HL-60 (cell line): ENCODE measurements around the gene ATXN7L1.

Source experiments
- DNase-seq, 2 experiments: peaks; one replicate each; pipeline ENCODE4 v3.0.0-alpha.2; 2010 to 2020; ENCODE audit warnings: low read depth in 1 of 2, low spot score in 1 of 2
- H3K27ac ChIP-seq: fragments of 250-450 bp; sonication (Bioruptor Pico); replicated peaks from 2 replicates; pipeline ENCODE4 v1.5.1; 2020; ENCODE audit warnings: mild to moderate bottlenecking, moderate library complexity
- H3K27me3 ChIP-seq: fragments of 250-450 bp; sonication (Bioruptor Pico); 2 replicates; pipeline ENCODE4 v1.5.1; 2021; ENCODE audit warnings: mild to moderate bottlenecking, moderate library complexity; ENCODE audit not compliant: insufficient read depth, poor library complexity, severe bottlenecking
- H3K4me3 ChIP-seq: replicated peaks from 2 replicates; pipeline ENCODE4 v1.5.1; 2011; ENCODE audit warnings: mild to moderate bottlenecking, control low read depth, low read length; ENCODE audit not compliant: insufficient read depth
- GABPA ChIP-seq: IDR thresholded peaks from 2 replicates; pipeline ENCODE4 v1.6.1; 2012; ENCODE audit warnings: low read depth
- POLR2AphosphoS5 ChIP-seq: IDR thresholded peaks from 2 replicates; pipeline ENCODE4 v1.6.1; 2012; ENCODE audit warnings: low read depth
- SPI1 ChIP-seq: IDR thresholded peaks from 2 replicates; pipeline ENCODE4 v1.6.1; 2012; ENCODE audit warnings: low read depth, mild to moderate bottlenecking, borderline replicate concordance
- TF ChIP-seq, protein P1 (sequence below): IDR thresholded peaks from one replicate; pipeline ENCODE4 v1.5.1; 2011; ENCODE audit warnings: low read length, control low read depth, inconsistent platforms; ENCODE audit not compliant: insufficient read depth
- TF ChIP-seq, protein P2 (sequence below): IDR thresholded peaks from 2 replicates; pipeline ENCODE4 v1.6.1; 2012; ENCODE audit warnings: low read depth; ENCODE audit not compliant: insufficient replicate concordance

ATXN7L1 gene

GRCh38 chr7:105618016-105618296 lies 258.4 kb downstream of the ATXN7L1 start:
- Histone ChIP-seq H3K4me3 (no peak overlapping the region), H3K27me3 (no peaks in the 10 kb centered on the region), H3K27ac (no peak overlapping the region)
- no peak for DNase-seq
- TF ChIP-seq POLR2AphosphoS5 = no peak
- no peak for TF ChIP-seq GABPA
- TF ChIP-seq, protein P1, sequence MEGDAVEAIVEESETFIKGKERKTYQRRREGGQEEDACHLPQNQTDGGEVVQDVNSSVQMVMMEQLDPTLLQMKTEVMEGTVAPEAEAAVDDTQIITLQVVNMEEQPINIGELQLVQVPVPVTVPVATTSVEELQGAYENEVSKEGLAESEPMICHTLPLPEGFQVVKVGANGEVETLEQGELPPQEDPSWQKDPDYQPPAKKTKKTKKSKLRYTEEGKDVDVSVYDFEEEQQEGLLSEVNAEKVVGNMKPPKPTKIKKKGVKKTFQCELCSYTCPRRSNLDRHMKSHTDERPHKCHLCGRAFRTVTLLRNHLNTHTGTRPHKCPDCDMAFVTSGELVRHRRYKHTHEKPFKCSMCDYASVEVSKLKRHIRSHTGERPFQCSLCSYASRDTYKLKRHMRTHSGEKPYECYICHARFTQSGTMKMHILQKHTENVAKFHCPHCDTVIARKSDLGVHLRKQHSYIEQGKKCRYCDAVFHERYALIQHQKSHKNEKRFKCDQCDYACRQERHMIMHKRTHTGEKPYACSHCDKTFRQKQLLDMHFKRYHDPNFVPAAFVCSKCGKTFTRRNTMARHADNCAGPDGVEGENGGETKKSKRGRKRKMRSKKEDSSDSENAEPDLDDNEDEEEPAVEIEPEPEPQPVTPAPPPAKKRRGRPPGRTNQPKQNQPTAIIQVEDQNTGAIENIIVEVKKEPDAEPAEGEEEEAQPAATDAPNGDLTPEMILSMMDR = no peak
- TF ChIP-seq, protein P2, sequence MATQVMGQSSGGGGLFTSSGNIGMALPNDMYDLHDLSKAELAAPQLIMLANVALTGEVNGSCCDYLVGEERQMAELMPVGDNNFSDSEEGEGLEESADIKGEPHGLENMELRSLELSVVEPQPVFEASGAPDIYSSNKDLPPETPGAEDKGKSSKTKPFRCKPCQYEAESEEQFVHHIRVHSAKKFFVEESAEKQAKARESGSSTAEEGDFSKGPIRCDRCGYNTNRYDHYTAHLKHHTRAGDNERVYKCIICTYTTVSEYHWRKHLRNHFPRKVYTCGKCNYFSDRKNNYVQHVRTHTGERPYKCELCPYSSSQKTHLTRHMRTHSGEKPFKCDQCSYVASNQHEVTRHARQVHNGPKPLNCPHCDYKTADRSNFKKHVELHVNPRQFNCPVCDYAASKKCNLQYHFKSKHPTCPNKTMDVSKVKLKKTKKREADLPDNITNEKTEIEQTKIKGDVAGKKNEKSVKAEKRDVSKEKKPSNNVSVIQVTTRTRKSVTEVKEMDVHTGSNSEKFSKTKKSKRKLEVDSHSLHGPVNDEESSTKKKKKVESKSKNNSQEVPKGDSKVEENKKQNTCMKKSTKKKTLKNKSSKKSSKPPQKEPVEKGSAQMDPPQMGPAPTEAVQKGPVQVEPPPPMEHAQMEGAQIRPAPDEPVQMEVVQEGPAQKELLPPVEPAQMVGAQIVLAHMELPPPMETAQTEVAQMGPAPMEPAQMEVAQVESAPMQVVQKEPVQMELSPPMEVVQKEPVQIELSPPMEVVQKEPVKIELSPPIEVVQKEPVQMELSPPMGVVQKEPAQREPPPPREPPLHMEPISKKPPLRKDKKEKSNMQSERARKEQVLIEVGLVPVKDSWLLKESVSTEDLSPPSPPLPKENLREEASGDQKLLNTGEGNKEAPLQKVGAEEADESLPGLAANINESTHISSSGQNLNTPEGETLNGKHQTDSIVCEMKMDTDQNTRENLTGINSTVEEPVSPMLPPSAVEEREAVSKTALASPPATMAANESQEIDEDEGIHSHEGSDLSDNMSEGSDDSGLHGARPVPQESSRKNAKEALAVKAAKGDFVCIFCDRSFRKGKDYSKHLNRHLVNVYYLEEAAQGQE = no peak

GRCh38 chr7:105617280-105618015 lies 259.0 kb downstream of the ATXN7L1 start:
- Histone ChIP-seq H3K4me3 (no peak overlapping the region), H3K27me3 (no peaks in the 10 kb centered on the region), H3K27ac (no peak overlapping the region)
- DNase-seq = no peak
- TF ChIP-seq, protein P2 = no peak
- no peak for TF ChIP-seq SPI1

- Histone ChIP-seq H3K4me3 (no peak overlapping the region), H3K27ac (no peak overlapping the region), H3K27me3 (no peaks in the 10 kb centered on the region)
- DNase-seq = no peak
- TF ChIP-seq SPI1 = peak; percentile 21; the same call in 1 of the 2 replicates
- TF ChIP-seq, protein P1 = no peak
Measured at GRCh38 chr7:105614341-105614840, 262.0 kb downstream of the ATXN7L1 start.

DNA sequence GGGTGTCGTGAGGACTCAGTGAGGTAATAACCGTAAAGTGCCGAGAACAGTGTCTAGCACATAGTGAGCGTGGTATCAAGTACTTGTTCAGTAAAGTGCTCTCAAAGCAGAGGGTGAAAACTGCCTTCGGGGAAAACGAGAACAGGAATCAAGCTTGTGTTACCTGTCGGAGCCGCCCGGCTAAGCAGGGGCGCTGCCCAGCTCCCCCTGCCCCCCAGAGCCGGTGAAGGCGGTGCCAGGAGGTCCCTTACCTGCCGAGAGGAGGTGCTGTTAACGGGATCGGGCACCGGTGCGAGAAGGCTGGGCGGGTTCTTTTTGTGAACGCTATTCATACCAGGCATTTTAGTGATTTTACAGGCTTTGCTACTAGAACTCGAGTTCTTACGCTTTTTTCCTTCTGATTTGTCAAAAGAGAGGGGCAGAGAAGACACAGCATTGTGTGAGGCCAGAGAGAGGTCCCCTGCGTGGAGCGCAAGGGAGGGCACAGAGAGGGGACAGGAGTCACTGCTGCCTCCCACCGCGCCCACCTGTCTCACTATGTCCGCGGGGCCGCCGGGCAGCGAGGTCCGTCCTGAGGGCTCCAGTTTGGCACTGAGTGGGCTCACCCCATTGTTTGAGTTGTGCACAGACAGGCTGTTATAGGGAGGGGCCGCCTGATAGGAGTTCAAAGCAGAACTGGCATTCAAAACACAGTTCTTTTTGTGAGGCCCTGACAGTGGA lies 262.6 kb downstream of the ATXN7L1 start:
- Histone ChIP-seq H3K27ac (no peak overlapping the region), H3K4me3 (no peak overlapping the region), H3K27me3 (no peaks in the 10 kb centered on the region)
- no peak for DNase-seq
- TF ChIP-seq SPI1 = no peak
- TF ChIP-seq, protein P1 = no peak
- no peak for TF ChIP-seq POLR2AphosphoS5
- no peak for TF ChIP-seq GABPA
- TF ChIP-seq, protein P2 = no peak
